K562 (cell line): Measurements from ENCODE around the gene ATP13A2. TPM values are rescaled to one million over a fixed set of nuclear protein-coding genes. Genes with fewer than 3 reads are reported as not detected.

Experiments used
- ATAC-seq: fragments of 200-7000 bp; cut with Tn5 transposase; 3 replicates; pipeline ENCODE4 v1.9.1; 2020; ENCODE audit warnings: moderate library complexity
- BruUV-seq: library from RNA; stranded (reverse); fragments of 400-500 nt; replicated peaks from 2 replicates; lab custom pipeline; 2021; lab: Mats Ljungman, UMichigan
- CTCF ChIA-PET: fragments of 300-600 bp; formaldehyde crosslinking; extraction: SDS; loops from one replicate; lab custom pipeline; 2021; ENCODE audit warnings: low intra/inter-chr PET ratio; lab: Yijun Ruan, JAX
- POLR2A ChIA-PET: fragments of 300-600, 350-650 bp; sonication (Branson Sonifier 250); formaldehyde crosslinking; extraction: SDS; loops from one replicate; lab custom pipeline; 2021; ENCODE audit warnings: antibody characterized with exemption, inconsistent platforms; lab: Yijun Ruan, JAX
- DNase-seq, 4 experiments: peaks; one replicate each; pipeline versions ENCODE4 v3.0.0 to v3.0.0-alpha.2; 2011 to 2018; ENCODE audit warnings: low spot score in 3 of 4, mixed read lengths in 3 of 4; ENCODE audit errors: extremely low read depth in 1 of 4
- FAIRE-seq: peaks from 2 replicates; lab custom pipeline; 2011; peaks lifted over from hg19 to GRCh38; lab: Jason Lieb, UNC
- H2AFZ ChIP-seq: 2 replicates; pipeline ENCODE4 v1.6.0; 2011; ENCODE audit warnings: low read depth, low read length, control low read depth, inconsistent platforms
- H3K27ac ChIP-seq: fragments of 200-600 bp; 3 replicates; pipeline ENCODE4 v1.8.0; 2011; ENCODE audit warnings: low read depth, mild to moderate bottlenecking, control low read depth, inconsistent platforms, low read length, moderate library complexity, mixed read lengths; ENCODE audit errors: extremely low read depth
- H3K27me3 ChIP-seq, 2 experiments: fragments of 300-600 bp in 1 of 2; 2 replicates in 1 of 2; 3 replicates in 1 of 2; pipeline versions ENCODE4 v1.6.0 to v1.8.0; 2011; ENCODE audit warnings: inconsistent platforms in 2 of 2, low read length in 2 of 2, mild to moderate bottlenecking in 1 of 2, mixed read lengths in 1 of 2, moderate library complexity in 1 of 2; ENCODE audit not compliant: control insufficient read depth in 2 of 2, insufficient read depth in 2 of 2
- H3K36me3 ChIP-seq: fragments of 300-600 bp; 3 replicates; pipeline ENCODE4 v1.8.0; 2011; ENCODE audit warnings: mild to moderate bottlenecking, low read length, inconsistent platforms; ENCODE audit not compliant: control insufficient read depth, insufficient read depth
- H3K4me1 ChIP-seq, 2 experiments: fragments of 200-600 bp in 1 of 2; replicated peaks in 1 of 2; 2 replicates in 1 of 2; 3 replicates in 1 of 2; pipeline versions ENCODE4 v1.5.1 to v1.8.0; 2011; ENCODE audit warnings: inconsistent platforms in 2 of 2, low read length in 2 of 2, mild to moderate bottlenecking in 1 of 2, mixed read lengths in 1 of 2, moderate library complexity in 1 of 2; ENCODE audit not compliant: control insufficient read depth in 2 of 2, insufficient read depth in 2 of 2
- H3K4me2 ChIP-seq: 2 replicates; pipeline ENCODE4 v1.6.1; 2011; ENCODE audit warnings: low read length, control low read depth, inconsistent platforms, mixed read lengths; ENCODE audit not compliant: insufficient read depth
- H3K4me3 ChIP-seq: fragments of 200-600 bp; sonication (generic), shearing (Covaris generic); 2 replicates; pipeline ENCODE4 v1.5.1; 2016; ENCODE audit warnings: control low read depth, inconsistent platforms
- H3K79me2 ChIP-seq: fragments of 200-600 bp; 3 replicates; pipeline ENCODE4 v1.8.0; 2011; ENCODE audit warnings: low read length, inconsistent platforms; ENCODE audit not compliant: control insufficient read depth, insufficient read depth
- H3K9ac ChIP-seq, 2 experiments: 2 replicates each; pipeline versions ENCODE4 v1.6.0 to v1.6.1; 2011; ENCODE audit warnings: low read depth in 2 of 2, low read length in 2 of 2, control low read depth in 1 of 2, inconsistent platforms in 1 of 2, mild to moderate bottlenecking in 1 of 2, mixed read lengths in 1 of 2; ENCODE audit not compliant: insufficient read depth in 1 of 2
- H3K9me1 ChIP-seq: one replicate; pipeline ENCODE4 v1.6.0; 2011; ENCODE audit warnings: inconsistent platforms, mild to moderate bottlenecking, low read length, moderate library complexity; ENCODE audit not compliant: control insufficient read depth, insufficient read depth
- H3K9me3 ChIP-seq: replicated peaks from 2 replicates; pipeline ENCODE4 v1.5.1; 2011; ENCODE audit warnings: low read depth, low read length, inconsistent platforms; ENCODE audit not compliant: control insufficient read depth, insufficient read depth
- H4K20me1 ChIP-seq: replicated peaks from 2 replicates; pipeline ENCODE4 v1.6.1; 2011; ENCODE audit warnings: low read length, inconsistent platforms, mixed read lengths; ENCODE audit not compliant: control insufficient read depth, insufficient read depth
- ASH1L ChIP-seq: fragments of 450-650 bp; IDR thresholded peaks from 2 replicates; pipeline ENCODE4 v1.6.1; 2018; ENCODE audit warnings: borderline replicate concordance, mild to moderate bottlenecking, low read depth; ENCODE audit not compliant: partially characterized antibody
- CREB3 ChIP-seq: fragments of 450-650 bp; conservative IDR thresholded peaks from 2 replicates; pipeline ENCODE4 v1.6.1; 2016; ENCODE audit warnings: missing genetic modification characterization, low read depth, mild to moderate bottlenecking, missing compliant biosample characterization, moderate library complexity
- DIDO1 ChIP-seq: fragments of 450-650 bp; IDR thresholded peaks from 2 replicates; pipeline ENCODE4 v1.6.1; 2016; ENCODE audit warnings: low read depth, missing biosample characterization, missing genetic modification characterization
- EWSR1 ChIP-seq: fragments of 450-650 bp; IDR thresholded peaks from 2 replicates; pipeline ENCODE4 v1.6.1; 2018; ENCODE audit warnings: borderline replicate concordance, mild to moderate bottlenecking, low read depth, moderate library complexity; ENCODE audit not compliant: partially characterized antibody
- FOXP4 ChIP-seq: sonication (generic); formaldehyde crosslinking; IDR thresholded peaks from 2 replicates; pipeline ENCODE4 v1.8.0; 2022; ENCODE audit warnings: mild to moderate bottlenecking, missing genetic modification reagents, borderline replicate concordance
- NBN ChIP-seq: fragments of 450-650 bp; IDR thresholded peaks from 2 replicates; pipeline ENCODE4 v1.6.1; 2016; ENCODE audit warnings: low read depth, mild to moderate bottlenecking
- NCOR1 ChIP-seq: fragments of 450-650 bp; IDR thresholded peaks from 2 replicates; pipeline ENCODE4 v1.6.1; 2016; ENCODE audit warnings: mild to moderate bottlenecking, moderate library complexity
- NFRKB ChIP-seq: fragments of 450-650 bp; IDR thresholded peaks from 2 replicates; pipeline ENCODE4 v1.6.1; 2016; ENCODE audit warnings: low read depth
- OTX1 ChIP-seq: fragments of 450-650 bp; formaldehyde crosslinking; IDR thresholded peaks from 2 replicates; pipeline ENCODE4 v1.4.0; 2022; ENCODE audit warnings: mild to moderate bottlenecking
- PREB ChIP-seq: sonication (generic); formaldehyde crosslinking; IDR thresholded peaks from 2 replicates; pipeline ENCODE4 v1.8.1; 2023; ENCODE audit warnings: mild to moderate bottlenecking, missing genetic modification reagents
- PTBP1 ChIP-seq: fragments of 200-400 bp; formaldehyde crosslinking; IDR thresholded peaks from 2 replicates; pipeline ENCODE4 v1.6.1; 2017; ENCODE audit warnings: low read depth, low read length
- RBM25 ChIP-seq: fragments of 200-400 bp; formaldehyde crosslinking; IDR thresholded peaks from 2 replicates; pipeline ENCODE4 v1.6.1; 2018; ENCODE audit warnings: low read length, low read depth, moderate library complexity; ENCODE audit not compliant: severe bottlenecking
- TCFL5 ChIP-seq: fragments of 250-450 bp; sonication (Bioruptor Pico); conservative IDR thresholded peaks from 2 replicates; pipeline ENCODE4 v1.6.1; 2021; ENCODE audit warnings: mild to moderate bottlenecking, moderate library complexity, matching md5 sums
- UBTF ChIP-seq, 2 experiments: IDR thresholded peaks; 2 replicates each; pipeline ENCODE4 v1.6.1; 2012; ENCODE audit warnings: improper control_type of control experiment in 2 of 2, low read depth in 2 of 2, low read length in 2 of 2, borderline replicate concordance in 1 of 2
- ZNF184 ChIP-seq: sonication (generic); formaldehyde crosslinking; IDR thresholded peaks from 2 replicates; pipeline ENCODE4 v1.5.0; 2020; ENCODE audit warnings: missing genetic modification reagents
- ZNF263 ChIP-seq: sonication (generic); formaldehyde crosslinking; IDR thresholded peaks from 2 replicates; pipeline ENCODE4 v1.8.0; 2022; ENCODE audit warnings: mild to moderate bottlenecking, missing genetic modification reagents, borderline replicate concordance
- WGBS: fragments of 100-300 bp; shearing (Covaris generic); methylation state at CpG from one replicate; pipeline ENCODE4 v1.1.6; 2016; ENCODE audit warnings: low coverage, mixed read lengths; ENCODE audit not compliant: insufficient coverage; ENCODE audit errors: missing lambda C conversion rate; 5-methylcytosine and 5-hydroxymethylcytosine counted together
- in situ Hi-C: fragments of 300-500 bp; cut with MboI; formaldehyde crosslinking; loops from 4 replicates; pipeline ENCODE4 v1.15.0; 2018; ENCODE audit warnings: inconsistent platforms, mixed read lengths
- intact Hi-C: fragments of 100-400 bp; cut with micrococcal nuclease; formaldehyde crosslinking; loops from 2 replicates; pipeline ENCODE4 v1.14.2; 2022
- polyA plus RNA-seq, 8 experiments: library from polyadenylated mRNA; depleted of rRNA in 4 of 8; stranded (reverse) in 5 of 8; unstranded in 3 of 8; fragments of >200 nt; fragmentation: Nextera tagmentation in 2 of 8; fragmentation: Illumina TruSeq in 1 of 8; extraction: Ambion mirVana in 2 of 8; extraction: Trizol in 1 of 8; gene quantifications; 2 replicates each; pipeline versions ENCODE4 v1.2.1 to v1.2.3, GENCODE V29; 2011 to 2014; ENCODE audit warnings: inconsistent platforms in 1 of 8, missing spikeins in 1 of 8
- total RNA-seq, 7 experiments: library from RNA; depleted of rRNA in 6 of 7; stranded (reverse); fragments of >200 nt in 6 of 7; fragmentation: Illumina TruSeq in 2 of 7; extraction: Trizol in 2 of 7; gene quantifications; 2 replicates each; pipeline versions ENCODE4 v1.2.1 to v1.2.3, GENCODE V29; 2011 to 2021; ENCODE audit warnings: low replicate concordance in 1 of 7

ATP13A2 gene
- total and polyA plus RNA-seq, 9 of the 15 experiments (the other 6 are each of a cell fraction or from before 2014, with no cell fraction given), result 0.36 to 56.3 (median 16.3) TPM

- intact Hi-C loops (no loop called here), in situ Hi-C loops (no loop called here)
- Histone ChIP-seq H3K27me3 (no peaks in the 10 kb centered on the region), H3K4me3 (no peak overlapping the region), H3K79me2 (no peaks in the 10 kb centered on the region), H3K9ac (peak overlapping the region in 1 of 2 experiments; percentile 51; a peak in 1 of 4 replicates), H4K20me1 (no peaks in the 10 kb centered on the region; the same call in 1 of the 2 replicates), H3K4me2 (no peak overlapping the region), H3K27ac (no peak overlapping the region), H3K9me3 (no peaks in the 10 kb centered on the region), H3K36me3 (peaks cover 13% of the 10 kb centered on the region; the same call in 1 of the 3 replicates), H3K9me1 (peaks cover 4% of the 10 kb centered on the region), H2AFZ (no peak overlapping the region), H3K4me1 (peaks cover 0 to 22% of the 10 kb centered on the region in 2 experiments; a peak in 1 of 5 replicates)
- ATAC-seq, result no peak
- BruUV-seq, result no TSS peak
- POLR2A ChIA-PET, result interaction anchor here (0.5 kb wide), 1 partner anchor 21 kb away, joined by 3 read pairs; no protein-coding TSS in a partner anchor
- DNase-seq, result no peak
- CTCF ChIA-PET, result no interaction called here
- FAIRE-seq, result no peak
- WGBS, result 84% methylated on average over 13 of the region's 13 CpGs
- TF ChIP-seq TCFL5 (CRISPR knock-in tag) (no peak), EWSR1 (no peak), NFRKB (no peak), NCOR1 (no peak), ASH1L (no peak), RBM25 (no peak), CREB3 (tag) (no peak), PREB (CRISPR knock-in tag) (no peak), NBN (no peak), PTBP1 (no peak), UBTF (IDR thresholded peaks at IDR 0.05; ENCODE audit: borderline replicate concordance in 1 of 2, low read depth in 2 of 2, low read length in 2 of 2) (no peak), OTX1 (CRISPR knock-in tag) (no peak), DIDO1 (tag) (no peak), ZNF184 (CRISPR knock-in tag) (no peak), ZNF263 (CRISPR knock-in tag) (no peak), FOXP4 (CRISPR knock-in tag) (no peak)
Observed at GRCh38 chr1:16988210-16988609, 23.5 kb downstream of the ATP13A2 start.
